ENCODE results near the gene POMGNT1.
"Not testable (repeated sequence)": the region's sequence is repeated elsewhere in the genome, so short reads cannot be mapped to it uniquely, and the experiment has no call there.

The POMGNT1 gene

DNA sequence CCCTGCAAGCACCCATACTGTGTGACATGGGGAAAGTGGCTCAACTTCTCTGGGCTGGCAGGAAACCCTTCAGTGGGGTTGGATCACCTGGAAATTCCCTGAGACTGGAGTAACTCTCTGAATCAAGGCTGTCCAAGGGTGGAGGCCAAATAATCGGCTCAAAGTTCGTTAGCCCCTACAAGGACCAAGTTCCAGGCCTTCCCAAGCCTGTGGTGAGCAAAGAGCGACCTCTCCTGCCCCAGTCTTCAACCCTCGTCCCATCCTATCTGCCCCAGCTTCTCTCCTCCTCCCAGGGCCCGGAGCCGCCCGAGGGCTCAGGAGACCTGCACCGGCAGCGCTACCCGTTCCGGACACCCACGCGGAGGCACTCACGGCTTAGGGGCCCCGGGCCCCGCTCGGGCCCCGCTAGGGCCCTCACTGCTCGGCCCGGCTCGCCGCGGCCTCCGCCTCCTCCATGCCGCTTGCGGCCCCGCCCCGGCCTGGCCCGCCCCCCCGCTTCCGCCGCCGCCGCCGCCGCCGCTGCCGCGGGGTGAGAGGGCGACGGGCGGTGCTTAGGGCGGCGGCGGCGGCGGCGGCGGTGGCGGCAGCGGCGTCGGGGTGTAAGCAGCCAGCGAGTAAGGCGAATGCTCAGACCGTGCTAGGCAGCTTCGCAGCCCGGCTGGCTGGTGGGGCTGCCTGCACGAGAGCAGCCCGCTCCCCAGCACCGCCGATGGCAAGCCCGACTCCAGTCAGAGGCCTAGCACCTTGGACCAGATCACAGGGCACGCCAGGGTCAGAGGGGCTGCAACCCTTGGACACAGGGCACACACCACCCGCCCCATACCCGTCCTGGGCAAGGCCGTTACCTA, at the start of gene POMGNT1:
Gene POMGNT1, minus strand, starts transcription at position 471 of the 848 bp plus-strand sequence. CDS start 613 bp downstream, outside the sequence.
- peak; percentile 64 to 65 for DNase-seq (ENCODE audit: low read depth in 2 of 2)

DNA sequence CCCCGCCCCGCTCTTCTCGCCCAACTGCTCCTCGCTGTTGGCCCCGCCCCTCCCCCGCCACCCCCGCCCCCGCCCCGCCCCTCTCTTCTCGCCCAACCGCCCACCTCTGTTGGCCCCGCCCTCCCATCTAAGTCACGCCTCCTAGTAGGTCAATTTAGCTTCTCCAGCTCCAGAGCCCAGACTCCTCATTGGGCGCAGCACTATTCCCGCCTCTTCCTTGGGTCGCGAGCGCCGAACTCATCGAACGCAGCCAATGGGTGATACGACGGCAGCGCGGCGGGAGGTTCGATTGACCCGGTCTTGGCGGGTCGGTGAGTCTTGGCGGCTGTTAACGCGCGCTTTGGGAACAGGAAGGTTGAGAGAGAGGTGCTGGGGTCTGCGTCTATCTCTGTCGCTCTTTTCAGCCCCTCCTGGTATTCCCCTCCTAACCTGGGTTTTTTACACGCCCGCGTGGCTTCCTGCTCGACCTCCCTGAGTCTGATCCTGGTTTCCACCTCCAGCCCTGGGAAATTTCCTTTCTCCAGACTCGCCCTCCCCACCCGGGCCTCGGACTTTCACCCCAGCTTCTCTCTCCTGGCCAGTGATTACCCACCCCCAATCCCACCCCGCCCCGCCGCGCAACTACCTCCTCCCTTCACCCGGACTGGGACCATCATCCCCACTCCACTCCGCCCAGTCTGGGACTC, 49.3 kb upstream of the POMGNT1 start, which contains the start of gene RAD54L:
Gene RAD54L, plus strand, starts transcription at position 328 of the 686 bp plus-strand sequence. CDS start 643 bp downstream, outside the sequence.
- DNase-seq (ENCODE audit: low read depth in 2 of 2), result peak; percentile 95 to 98

DNA sequence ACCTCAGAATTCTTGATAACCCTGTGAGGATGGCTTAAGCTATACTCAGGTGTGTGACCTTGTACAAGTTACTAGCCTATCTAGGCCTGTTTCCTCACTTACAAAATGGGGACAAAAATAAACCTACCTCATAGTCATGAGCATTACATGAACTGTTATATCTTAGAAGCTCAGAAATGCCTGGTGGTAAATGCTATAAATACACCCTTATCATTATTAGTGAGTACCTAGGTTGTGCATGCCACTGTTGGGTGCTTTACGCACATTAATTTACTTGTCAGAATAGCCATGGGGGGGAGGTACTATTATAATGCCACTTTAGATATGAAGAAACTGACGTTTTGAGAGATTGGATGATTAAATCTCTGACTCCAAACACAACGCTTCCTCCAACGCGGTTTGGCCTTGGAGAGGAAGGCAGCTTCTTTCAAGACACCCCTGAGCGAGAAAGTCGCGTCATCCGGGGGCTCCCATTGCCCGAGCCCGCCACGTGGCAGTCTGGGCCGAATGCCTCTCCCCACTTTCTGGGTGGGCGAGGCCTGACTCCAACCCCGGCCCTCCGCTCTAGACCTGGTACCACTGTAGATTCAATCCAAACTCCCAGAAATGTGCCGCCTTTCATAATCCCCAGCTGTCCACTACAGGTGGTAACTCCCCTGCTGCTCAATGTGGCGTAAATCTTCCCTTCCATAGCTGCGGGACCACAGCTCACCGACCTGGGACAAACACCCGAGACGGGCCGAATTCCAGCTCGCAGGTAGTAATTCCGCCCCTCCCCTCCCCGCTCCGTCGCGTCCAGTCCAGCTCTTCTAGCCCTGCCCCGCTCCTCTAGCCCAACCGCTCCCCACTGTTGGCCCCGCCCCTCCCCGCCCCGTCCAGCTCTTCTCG, 48.6 kb upstream of the POMGNT1 start:
- peak; percentile 43 to 61 for DNase-seq (ENCODE audit: low read depth in 2 of 2)

DNA sequence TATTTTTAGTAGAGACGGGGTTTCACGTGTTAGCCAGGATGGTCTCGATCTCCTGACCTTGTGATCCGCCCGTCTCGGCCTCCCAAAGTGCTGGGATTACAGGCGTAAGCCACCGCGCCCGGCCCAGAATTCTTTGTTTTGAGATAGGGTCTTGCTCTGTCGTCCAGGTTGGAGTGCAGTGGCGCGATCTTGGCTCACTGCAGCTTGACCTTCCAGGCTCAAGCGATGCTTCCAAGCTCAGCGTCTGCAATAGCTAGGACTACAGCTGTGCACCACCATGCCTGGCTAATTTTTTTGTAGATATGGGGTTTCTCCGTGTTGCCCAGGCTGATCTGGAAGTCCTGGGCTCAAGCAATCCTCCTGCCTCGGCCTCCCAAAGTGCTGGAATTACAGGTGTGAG, 47.9 kb upstream of the POMGNT1 start:
- not testable (repeated sequence) for DNase-seq (ENCODE audit: low read depth in 2 of 2)

DNA sequence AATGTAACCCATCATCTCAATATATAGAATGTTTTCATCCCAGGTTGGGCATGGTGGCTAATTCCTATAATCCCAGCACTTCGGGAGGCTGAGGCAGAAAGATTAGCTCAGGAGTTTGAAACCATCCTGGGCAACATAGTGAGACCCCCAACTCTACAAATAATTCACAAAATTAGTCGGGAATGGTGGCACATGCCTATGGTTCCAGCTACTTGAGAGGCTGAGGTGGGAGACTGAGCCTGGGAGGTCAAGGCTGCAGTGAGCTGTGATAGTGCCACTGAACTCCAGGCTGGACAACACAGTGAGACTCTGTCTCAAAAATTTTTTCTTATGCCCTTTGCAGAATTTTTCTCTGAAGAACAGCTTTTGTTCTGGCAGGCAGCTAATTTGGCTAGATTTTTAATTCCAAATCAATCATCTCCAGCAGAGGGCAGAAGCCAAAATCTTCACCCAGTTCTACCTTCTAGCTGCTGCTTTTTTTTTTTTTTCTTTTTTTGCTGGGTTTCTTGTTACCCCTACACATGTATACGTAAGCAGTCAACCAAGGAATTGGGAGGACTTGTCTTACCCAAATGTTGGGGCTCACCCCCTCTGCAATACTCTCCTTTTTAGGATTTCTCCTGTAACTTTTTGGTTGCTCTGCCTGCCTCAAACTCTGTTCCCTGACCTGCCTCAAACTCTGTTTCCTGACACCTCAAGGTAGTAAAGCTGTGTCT, 46.6 kb upstream of the POMGNT1 start:
- no peak for DNase-seq (ENCODE audit: low read depth in 2 of 2)

DNA sequence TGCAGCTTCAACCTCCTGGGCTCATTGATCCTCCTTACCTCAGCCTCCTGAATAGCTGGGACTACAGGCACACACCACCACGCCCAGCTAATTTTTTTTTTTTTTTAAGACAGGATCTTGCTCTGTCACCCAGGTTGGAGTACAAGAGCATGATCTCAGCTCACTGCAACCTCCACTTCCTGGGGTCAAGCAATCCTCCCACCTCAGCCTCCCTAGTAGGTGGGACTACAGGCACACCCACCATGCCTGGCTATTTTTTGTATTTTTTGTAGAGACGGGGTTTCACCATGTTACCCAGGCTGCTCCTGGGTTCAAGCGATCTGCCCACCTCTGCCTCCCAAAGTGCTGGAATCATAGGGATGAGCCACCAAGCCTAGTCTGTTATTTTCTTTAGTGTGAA, 45.6 kb upstream of the POMGNT1 start:
- not testable (repeated sequence) for DNase-seq (ENCODE audit: low read depth in 2 of 2)

DNA sequence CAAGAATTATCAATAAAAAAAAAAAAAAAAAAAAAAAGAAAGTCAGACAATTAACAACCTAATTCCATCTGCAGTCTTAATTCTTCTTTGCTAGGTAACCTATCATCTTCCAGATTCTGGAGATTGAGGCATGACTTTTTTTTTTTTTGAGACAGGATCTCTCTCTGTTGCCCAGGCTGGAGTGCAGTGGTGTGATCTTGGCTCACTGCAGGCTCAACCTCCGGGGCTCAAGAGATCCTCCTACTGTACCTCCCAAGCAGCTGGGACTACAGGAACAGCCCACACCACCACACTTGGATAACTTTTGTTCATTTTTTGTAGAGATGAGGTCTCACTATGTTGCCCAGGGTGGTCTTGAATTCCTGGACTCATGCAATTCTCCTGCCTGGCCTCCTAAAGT, 44.7 kb upstream of the POMGNT1 start:
- no peak for DNase-seq (ENCODE audit: low read depth in 2 of 2)

DNA sequence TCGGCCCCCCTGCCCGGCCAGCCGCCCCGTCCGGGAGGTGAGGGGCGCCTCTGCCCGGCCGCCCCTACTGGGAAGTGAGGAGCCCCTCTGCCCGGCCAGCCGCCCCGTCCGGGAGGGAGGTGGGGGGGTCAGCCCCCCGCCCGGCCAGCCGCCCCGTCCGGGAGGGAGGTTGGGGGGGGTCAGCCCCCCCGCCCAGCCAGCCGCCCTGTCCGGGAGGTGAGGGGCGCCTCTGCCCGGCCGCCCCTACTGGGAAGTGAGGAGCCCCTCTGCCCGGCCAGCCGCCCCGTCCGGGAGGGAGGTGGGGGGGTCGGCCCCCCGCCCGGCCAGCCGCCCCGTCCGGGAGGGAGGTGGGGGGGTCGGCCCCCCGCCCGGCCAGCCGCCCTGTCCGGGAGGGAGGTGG, 43.5 kb upstream of the POMGNT1 start:
- DNase-seq (ENCODE audit: low read depth in 2 of 2), result not testable (repeated sequence)

DNA sequence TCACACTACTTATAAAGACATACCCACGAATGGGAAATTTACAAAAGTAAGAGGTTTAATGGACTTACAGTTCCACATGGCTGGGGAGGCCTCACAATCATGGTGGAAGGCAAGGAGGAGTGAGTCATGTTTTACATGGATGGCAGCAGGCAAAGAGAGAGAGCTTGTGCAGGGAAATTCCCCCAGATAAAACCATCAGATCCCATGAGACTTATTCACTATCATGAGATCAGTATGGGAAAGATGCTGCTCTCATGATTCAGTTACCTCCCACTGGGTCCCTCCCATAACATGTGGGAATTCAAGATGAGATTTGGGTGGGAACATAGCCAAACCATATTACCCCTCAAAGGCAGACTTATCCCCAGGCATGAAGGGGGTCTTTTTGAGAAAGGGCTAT, 40.6 kb upstream of the POMGNT1 start:
- not testable (repeated sequence) for DNase-seq (ENCODE audit: low read depth in 2 of 2)

DNA sequence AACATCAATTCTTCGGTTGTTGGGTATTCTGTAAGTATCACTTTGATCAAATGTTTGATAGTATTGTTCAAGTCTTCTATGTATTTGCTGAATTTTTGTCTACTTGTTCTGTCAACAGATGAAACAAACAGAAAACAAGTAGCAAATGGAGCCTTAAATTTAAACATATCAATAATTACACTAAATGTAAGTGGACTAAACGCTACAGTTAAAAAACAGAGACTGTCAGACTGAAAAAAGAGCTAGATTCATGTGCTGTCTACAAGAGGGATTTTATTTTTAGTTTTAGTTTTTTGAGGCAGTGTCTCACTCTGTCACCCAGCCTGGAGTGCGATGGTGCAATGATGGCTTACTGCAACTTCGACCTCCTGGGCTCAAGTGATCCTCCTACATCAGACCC, 38.6 kb upstream of the POMGNT1 start:
- DNase-seq (ENCODE audit: low read depth in 2 of 2), result no peak

DNA sequence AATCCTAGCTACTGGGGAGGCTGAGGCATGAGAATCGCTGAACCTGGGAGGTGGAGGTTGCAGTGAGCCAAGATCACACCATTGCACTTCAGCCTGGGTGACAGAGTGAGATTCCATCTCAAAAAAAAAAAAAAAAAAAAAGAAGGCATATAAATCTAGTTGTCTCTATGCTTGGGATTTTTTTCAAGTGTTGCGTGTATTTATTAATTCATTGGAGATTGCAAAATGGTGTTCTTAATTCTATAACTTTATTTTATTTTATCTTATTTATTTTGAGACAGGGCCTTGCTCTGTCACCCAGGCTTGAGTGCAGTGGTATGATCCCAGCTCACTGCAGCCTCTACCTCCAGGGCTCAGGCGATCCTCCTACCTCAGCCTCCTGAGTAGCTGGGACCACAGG, 33.0 kb upstream of the POMGNT1 start:
- not testable (repeated sequence) for DNase-seq (ENCODE audit: low read depth in 2 of 2)

DNA sequence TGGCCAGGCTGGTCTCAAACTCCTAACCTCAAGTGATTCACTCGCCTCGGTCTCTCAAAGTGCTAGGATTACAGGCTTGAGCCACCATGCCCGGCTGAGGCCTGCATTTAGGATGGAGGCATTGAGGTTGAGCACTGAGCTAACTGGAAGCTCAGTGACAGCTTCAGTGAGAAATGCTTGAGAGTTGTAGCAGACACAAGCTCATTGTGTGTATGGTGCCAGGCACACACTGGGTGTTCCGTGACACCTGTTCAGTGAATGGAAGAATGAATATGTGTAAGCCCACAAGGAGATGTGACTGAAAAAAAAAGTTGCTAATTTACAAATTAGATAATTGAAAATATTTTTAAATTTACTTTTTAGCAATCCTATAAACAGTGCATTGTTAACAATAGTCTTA, 26.7 kb upstream of the POMGNT1 start:
- DNase-seq (ENCODE audit: low read depth in 2 of 2), result no peak

DNA sequence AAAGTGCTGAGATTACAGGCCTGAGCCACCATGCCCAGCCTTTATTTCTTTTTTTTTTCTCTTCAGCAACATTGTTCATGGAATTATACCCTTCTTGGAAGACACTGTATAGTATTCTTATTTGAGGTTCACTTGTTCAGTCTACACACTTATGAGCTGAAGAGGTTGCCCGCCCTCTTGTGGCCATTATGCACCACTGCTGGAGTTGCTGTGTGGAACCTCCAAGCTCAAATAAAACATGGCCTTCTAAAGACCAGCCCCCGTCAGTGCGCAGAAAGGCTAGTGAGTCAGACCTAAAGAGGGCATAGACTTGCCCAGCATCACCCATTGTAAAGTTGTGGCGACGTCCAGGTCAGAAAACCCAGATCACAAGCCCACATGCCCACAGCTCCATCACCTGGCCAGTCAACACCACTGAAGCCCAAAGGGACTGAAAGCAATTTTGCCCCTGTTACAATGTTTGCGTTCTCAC, 25.3 kb upstream of the POMGNT1 start:
- peak; percentile 23 to 38 for DNase-seq (ENCODE audit: low read depth in 2 of 2)

DNA sequence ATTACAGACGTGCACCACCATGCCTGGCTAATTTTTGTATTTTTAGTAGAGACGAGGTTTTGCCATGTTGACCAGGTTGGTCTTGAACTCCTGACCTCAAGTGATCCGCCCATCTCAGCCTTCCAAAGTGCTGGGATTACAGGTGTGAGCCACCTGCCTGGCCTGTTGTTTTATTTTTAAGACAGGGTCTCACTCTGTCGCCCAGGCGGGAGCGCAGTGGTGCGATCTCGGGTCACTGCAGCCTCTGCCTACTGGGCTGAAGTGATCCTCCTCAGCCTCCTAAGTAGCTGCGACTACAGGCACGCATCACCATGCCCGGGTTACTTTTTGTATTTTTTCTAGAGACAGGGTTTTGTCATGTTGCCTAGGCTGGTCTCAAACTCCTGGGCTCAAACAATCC, 24.8 kb upstream of the POMGNT1 start:
- not testable (repeated sequence) for DNase-seq (ENCODE audit: low read depth in 2 of 2)

DNA sequence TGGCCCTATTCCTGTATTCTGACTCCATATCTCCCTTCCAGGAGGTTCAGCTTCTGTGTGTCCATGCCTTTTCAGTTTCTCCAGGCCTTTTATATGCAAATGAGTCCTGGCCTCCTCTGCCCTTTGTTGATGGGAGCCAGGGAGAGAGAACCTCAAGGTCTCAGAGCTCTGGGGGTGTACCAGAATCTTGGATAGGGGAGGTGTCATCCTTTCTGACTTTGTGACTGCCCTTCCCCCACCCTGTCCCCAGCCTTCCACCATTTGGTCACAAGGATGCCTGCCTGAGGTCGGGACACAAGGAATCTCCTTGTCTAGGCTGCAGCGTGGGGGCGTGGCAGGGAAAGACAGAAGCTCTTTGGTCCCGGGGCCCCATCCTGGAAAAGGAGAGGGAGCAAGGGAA, 23.5 kb upstream of the POMGNT1 start:
- no peak for DNase-seq (ENCODE audit: low read depth in 2 of 2)

DNA sequence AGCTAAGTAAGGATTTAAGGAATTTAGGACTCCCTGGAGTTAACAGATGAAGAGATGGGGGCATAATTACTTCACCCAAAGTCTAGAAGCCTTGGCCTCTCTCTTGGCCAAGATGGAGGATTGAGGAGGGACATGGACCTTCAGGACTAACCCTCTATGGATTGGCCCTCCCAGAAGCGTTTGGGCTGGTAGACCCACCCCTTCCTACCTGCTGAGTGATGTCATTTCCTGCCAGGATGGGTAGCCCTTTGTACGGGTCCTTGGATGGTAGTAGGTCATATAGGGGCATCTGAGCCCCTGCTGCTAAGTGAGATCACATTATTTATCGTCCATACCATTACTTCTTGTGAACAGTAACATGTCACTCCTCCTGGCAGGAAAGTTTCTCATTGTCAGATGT, 22.6 kb upstream of the POMGNT1 start:
- DNase-seq (ENCODE audit: low read depth in 2 of 2), result no peak

DNA sequence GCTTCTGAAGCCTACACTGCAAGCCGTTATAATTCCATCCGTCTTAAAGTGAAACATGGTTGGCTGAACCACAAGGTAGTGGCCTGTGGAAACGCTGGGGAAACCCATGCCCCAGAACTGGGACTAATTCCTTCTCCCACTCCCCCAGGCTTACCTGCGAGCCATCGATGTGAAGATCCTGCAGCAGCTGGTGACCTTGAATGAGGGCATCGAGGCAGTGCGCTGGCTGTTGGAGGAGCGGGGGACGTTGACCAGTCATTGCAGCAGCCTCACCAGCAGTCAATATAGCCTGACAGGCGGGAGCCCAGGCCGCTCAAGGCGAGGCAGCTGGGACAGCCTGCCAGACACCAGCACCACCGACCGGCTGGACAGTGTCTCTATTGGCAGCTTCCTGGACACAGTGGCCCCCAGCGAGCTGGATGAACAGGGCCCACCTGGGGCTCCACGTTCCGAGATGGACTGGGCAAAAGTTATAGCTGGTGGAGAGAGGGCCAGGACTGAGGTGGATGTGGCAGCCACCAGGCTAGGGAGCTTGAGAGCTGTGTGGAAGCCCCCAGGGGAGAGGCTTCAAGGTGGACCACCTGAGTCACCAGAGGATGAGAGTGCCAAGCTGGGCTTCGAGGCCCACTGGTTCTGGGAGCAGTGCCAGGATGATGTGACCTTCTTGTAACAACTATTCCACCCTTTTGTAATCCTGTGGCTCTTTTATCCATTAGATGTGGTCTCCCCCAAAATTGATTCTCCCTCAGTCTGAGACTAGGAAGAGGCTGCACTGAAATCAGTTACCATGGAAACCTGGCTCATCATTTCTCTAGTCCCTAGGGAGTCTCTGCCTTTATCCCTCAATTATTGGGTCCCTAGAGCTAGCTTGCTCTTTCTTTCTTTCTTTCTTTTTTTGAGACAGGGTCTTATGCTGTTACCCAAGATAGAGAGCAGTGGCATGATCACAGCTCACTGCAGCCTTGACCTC, 21.6 kb upstream of the POMGNT1 start:
- no peak for DNase-seq (ENCODE audit: low read depth in 2 of 2)

DNA sequence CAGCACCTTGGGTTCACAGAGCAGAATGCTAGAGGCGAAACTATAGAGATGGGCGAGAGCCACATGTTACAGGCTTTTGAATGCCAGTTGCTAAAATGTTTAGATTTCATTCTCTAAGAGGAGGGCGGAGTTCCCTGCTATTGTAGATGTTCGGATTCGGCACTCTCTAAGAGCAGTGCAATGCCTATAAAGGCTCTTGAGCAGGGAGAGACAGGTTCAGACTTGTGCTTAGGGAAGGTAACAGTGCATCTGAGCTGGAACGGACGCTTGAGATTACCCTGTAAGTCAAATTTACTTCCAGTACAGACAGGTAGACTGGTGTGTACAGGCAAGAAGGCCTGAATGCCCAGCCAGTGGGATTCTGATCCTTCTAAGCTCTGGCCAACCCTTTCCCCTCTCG, 20.2 kb upstream of the POMGNT1 start:
- DNase-seq (ENCODE audit: low read depth in 2 of 2), result no peak

DNA sequence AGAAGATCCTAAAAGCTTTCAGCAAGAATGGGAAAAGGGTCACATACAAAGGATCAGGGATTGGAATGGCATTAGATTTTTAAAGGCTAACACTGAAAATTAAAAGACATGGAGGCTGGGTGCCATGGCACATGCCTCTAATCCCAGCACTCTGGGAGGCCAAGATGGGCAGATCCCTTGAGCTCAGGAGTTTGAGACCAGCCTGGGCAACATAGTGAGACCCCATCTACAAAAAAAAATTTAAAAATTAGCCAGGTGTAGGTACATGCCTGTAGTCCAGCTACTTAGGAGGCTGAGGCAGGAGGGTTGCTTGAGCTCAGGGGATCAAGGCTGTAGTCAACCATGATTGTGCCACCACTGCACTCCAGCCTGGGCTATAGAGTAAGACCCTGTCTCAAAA, 17.3 kb upstream of the POMGNT1 start:
- no peak for DNase-seq (ENCODE audit: low read depth in 2 of 2)

DNA sequence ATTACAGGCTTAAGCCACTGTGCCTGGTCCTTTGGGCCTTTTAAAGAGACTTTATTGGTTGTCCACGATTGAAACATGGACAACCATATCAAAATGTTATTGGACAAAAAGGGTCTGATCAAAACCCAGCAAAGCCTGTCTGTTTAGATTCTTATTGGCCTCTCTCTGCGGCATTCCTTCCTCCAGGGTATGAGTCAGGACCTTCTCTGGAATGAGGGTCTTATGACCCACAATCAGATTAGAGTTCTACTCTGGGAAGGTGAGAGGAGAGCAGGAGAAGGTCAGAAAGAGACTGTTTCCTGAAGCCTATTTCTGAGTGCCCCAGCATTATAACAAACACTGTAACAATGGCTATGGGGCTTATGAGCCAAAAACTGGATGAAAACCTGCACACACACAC, 12.8 kb upstream of the POMGNT1 start:
- DNase-seq (ENCODE audit: low read depth in 2 of 2), result no peak

Measured in stimulated activated CD8-positive, alpha-beta memory T cell treated with anti-CD3 and anti-CD28 coated beads, Interleukin-2, amount 100 ng/mL, for 48 hours (primary cell).